GM23248 (cell line): ENCODE results near the gene KBTBD3.

Experiments used
- EZH2 ChIP-seq: fragments of 200-600 bp; sonication (generic); IDR thresholded peaks from 2 replicates; pipeline ENCODE4 v1.6.1; 2018; ENCODE audit warnings: antibody characterized with exemption, mild to moderate bottlenecking; ENCODE audit not compliant: insufficient read depth, poor library complexity, severe bottlenecking
- EZH2phosphoT487 ChIP-seq: fragments of 200-600 bp; sonication (generic); IDR thresholded peaks from 2 replicates; pipeline ENCODE4 v1.6.1; 2018; ENCODE audit warnings: antibody characterized with exemption, moderate library complexity, mild to moderate bottlenecking, low read depth; ENCODE audit not compliant: insufficient read depth

GRCh38 chr11:106101370-106101769 lies 24.2 kb upstream of the KBTBD3 start:
- TF ChIP-seq EZH2: no peak
- no peak for TF ChIP-seq EZH2phosphoT487
